SW 1271 (cell line): ENCODE data around the gene C16orf86.
"Not testable (repeated sequence)": the region's sequence is repeated elsewhere in the genome, so short reads cannot be mapped to it uniquely, and the experiment has no call there.

Source experiments
- DNase-seq, 2 experiments: peaks; one replicate each; lab custom pipeline; 2025; lab: John Stamatoyannopoulos, UW

Gene C16orf86

DNA sequence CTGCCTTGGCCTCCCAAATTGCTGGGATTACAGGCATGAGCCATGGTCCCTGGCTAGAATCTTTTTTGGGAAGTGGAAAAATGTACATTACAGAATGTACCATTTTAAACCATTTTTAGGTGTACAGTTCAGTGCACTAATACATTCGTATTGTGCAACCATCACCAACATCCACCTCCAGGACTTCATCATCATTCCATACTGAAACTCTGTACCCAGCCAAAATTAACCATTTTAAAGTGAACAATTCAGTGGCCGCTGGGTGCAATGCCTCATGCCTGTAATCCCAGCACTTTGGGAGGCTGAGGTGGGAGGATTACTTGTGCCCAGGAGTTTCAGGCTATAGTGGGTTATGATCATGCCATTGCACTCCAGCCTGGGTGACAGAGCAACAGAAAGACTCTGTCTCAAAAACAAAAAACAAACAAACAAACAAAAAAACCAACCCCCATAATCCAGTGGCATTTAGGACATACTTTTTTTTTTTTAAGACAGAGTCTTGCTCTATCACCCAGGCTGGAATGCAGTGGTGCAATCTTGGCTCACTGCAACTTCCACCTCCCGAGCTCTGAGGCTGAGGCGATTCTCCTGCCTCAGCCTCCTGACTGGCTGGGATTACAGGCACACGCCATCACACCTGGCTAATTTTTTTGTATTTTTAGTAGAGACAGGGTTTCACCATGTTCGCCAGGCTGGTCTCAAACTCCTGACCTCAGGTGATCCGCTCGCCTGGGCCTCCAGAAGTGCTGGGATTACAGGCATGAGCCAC is 27.1 kb downstream of the C16orf86 start:
- DNase-seq = not testable (repeated sequence)

GRCh38 chr16:67694611-67695010 is 28.0 kb downstream of the C16orf86 start:
- DNase-seq = no peak

DNA sequence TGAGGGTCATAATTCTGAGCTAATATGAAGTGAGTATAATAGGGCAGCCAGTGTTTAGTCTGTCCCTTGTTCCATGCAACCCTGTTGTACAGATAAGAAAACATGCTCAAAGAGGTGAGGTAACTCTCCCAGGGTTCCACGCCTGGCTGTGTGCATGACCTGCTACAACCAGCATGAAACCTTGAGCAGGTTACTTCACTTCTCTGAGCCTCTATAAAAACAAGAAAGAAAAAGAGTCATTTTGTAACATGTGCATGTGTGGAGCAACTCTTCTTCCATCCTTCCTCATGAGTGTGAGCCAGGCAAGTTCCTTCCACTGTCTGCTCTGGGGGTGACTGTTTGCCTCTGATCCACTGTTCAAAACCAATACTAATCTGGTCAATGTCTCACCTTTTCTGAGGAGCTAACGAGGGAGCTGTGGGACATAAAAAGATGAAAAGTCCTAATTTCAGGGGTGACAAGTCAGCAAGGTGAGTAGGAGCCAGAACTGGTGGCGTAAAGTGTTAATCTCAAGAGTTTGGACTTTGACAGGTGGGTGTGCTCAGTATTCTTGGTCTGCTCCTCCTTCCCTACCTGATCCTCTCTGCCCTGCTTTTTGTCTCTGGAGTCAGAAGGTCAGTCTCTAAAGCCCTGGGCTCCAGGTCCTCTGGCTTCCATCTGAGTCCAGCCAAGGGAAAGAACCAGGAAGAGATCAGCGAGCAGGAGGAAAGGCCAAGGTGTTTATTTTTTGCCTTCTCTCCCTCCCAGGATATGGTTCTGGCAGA is 31.0 kb downstream of the C16orf86 start:
- no peak for DNase-seq

- DNase-seq = no peak
Observed at GRCh38 chr16:67699265-67699664, 32.7 kb downstream of the C16orf86 start.

- DNase-seq = no peak
Observed at GRCh38 chr16:67701420-67701819, 34.8 kb downstream of the C16orf86 start.

GRCh38 chr16:67702130-67702529 is 35.5 kb downstream of the C16orf86 start:
- DNase-seq = no peak

- no peak for DNase-seq
Observed at GRCh38 chr16:67703626-67704025, 37.0 kb downstream of the C16orf86 start.

DNA sequence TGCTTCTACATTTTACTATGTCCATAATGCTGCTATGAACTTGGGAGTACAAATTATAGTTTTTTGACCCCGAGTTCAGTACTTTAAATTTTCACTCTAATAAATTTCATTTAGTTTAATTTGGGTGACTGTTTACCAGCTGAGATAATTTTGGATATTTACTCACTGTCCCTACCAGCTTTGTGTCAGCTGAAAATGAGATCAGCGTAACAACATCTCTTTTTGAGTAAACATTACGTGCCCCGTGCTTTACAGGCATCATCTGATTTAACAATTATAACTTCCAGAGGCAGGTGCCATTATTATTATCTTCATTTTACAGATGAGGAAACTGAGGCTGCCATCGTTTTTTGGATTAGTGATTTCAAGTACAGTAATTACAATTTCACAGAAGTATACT is 37.5 kb downstream of the C16orf86 start:
- no peak for DNase-seq

GRCh38 chr16:67707210-67707609 is 40.6 kb downstream of the C16orf86 start:
- no peak for DNase-seq

DNA sequence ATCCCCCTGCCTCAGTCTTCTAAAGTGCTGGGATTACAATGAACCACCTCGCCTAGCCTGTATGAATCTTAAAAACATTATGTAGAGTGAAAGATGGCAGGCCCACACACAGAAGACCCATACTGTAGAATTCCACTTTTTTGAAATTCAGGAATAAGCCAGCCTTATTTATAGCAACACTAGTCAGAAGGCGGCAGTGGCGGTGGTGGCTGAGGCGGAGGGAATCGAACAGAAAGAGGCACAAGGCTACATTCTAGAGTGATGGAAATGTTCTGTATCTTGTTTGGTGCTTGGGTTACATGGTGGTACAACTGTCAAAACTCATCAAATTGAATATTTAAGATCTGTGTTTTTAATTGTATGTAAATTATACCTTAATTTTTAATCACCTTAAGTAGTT is 41.2 kb downstream of the C16orf86 start:
- DNase-seq = no peak

DNA sequence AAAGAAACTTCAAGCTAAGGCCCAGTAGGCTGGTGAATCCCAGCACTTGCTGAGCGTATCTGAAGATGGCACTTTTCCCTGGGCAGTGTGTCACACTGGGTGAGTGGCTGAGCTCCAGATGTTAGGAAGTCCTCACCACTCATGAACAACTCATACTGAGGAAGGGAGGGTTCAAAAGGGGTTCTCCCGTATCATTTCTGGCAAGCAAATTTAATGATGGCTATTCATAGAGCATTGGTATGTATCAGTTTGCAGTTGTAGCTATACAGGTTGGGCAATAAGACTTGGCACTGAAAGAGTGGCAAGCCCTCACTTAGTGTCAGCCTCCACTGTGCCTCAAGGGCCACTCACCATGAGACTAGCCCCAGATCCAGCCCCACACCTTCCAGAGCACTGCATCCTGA is 41.8 kb downstream of the C16orf86 start:
- DNase-seq = no peak

DNA sequence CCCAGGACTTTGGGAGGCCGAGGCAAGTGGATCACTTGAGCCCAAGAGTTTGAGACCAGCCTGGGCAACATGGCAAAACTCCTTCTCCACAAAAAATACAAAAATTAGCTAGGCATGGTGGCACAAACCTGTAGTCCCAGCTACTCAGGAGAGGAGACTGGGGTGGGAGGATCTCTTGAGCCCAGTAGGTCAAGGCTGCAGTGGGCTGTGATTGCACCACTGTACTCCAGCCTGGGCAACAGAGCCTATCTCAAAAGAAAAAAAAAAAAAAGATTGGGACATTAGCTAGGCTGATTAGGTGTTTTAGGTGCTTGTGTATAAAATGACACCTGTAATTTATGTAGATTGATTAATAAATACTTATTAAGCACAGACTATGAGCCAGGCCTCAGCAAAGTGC is 42.4 kb downstream of the C16orf86 start:
- DNase-seq = no peak

GRCh38 chr16:67710607-67711006 is 44.0 kb downstream of the C16orf86 start:
- DNase-seq = no peak

GRCh38 chr16:67713647-67714273 is 47.1 kb downstream of the C16orf86 start:
- no peak for DNase-seq

DNA sequence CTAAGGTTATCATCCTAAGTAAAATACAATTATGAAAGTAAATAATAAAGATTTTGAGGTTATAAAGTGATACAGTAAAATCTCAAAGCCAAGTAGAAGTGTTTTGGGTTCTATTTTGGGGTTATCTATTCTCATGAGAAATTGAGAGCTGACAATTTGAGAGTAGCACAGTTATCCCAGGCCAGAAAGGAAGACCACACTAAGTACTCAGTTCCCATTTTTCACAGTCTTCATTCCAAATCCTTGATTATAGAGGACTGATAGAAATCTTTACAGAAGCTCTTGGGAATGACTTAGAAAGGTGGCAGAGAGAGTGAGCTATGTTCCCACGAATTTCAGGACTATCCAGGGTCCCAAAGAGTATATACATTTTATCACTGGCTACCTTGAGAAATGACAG is 47.9 kb downstream of the C16orf86 start:
- DNase-seq = no peak

- no peak for DNase-seq
Observed at GRCh38 chr16:67716097-67716496, 49.5 kb downstream of the C16orf86 start.
